ENCODE results near the gene HMGN3. TPM values are rescaled to one million over a fixed set of nuclear protein-coding genes. Genes with fewer than 3 reads are reported as not detected.

Gene HMGN3
- total RNA-seq, 3 donors from 2014 or later: 38.3 to 73.6 (median 61.1) TPM

- Histone ChIP-seq H3K36me3 (no peaks in the 10 kb centered on the region), H3K27me3 (no peaks in the 10 kb centered on the region), H3K4me3 (no peak overlapping the region), H3K27ac (no peak overlapping the region), H3K4me1 (no peaks in the 10 kb centered on the region), H3K9me3 (no peaks in the 10 kb centered on the region)
- TF ChIP-seq POLR2AphosphoS5 (IDR thresholded peaks at IDR 0.05) (no peak), CTCF (IDR thresholded peaks at IDR 0.05) (no peak), POLR2A (IDR thresholded peaks at IDR 0.05) (no peak)
- intact Hi-C loops (cut with DNase I; ENCODE audit: low total_unique reads): no loop called here
- DNase-seq (ENCODE audit: low spot score in 2 of 2): no peak
Measured at GRCh38 chr6:79226660-79227059, 7.8 kb downstream of the HMGN3 start.

GRCh38 chr6:79225717-79226599 lies 8.5 kb downstream of the HMGN3 start:
- Histone ChIP-seq H3K9me3 (no peaks in the 10 kb centered on the region), H3K27me3 (no peaks in the 10 kb centered on the region), H3K4me3 (no peak overlapping the region), H3K27ac (no peak overlapping the region), H3K4me1 (no peaks in the 10 kb centered on the region), H3K36me3 (no peaks in the 10 kb centered on the region)
- intact Hi-C loops (cut with DNase I; ENCODE audit: low total_unique reads): no loop called here
- DNase-seq (ENCODE audit: low spot score in 2 of 2): no peak
- no peak for TF ChIP-seq POLR2A (IDR thresholded peaks at IDR 0.05)
- TF ChIP-seq CTCF (IDR thresholded peaks at IDR 0.05): no peak
- no peak for TF ChIP-seq POLR2AphosphoS5 (IDR thresholded peaks at IDR 0.05)

- no peak for TF ChIP-seq POLR2A (IDR thresholded peaks at IDR 0.05)
- no peak for TF ChIP-seq POLR2AphosphoS5 (IDR thresholded peaks at IDR 0.05)
- no peak for TF ChIP-seq CTCF (IDR thresholded peaks at IDR 0.05)
- no peak for DNase-seq (ENCODE audit: low spot score in 2 of 2)
- no peaks in the 10 kb centered on the region for H3K9me3 ChIP-seq
- no peak overlapping the region for H3K27ac ChIP-seq
- H3K27me3 ChIP-seq: no peaks in the 10 kb centered on the region
- no peaks in the 10 kb centered on the region for H3K4me1 ChIP-seq
- H3K4me3 ChIP-seq: no peak overlapping the region
- no peaks in the 10 kb centered on the region for H3K36me3 ChIP-seq
- intact Hi-C loops (cut with DNase I; ENCODE audit: low total_unique reads): no loop called here
Measured at GRCh38 chr6:79223611-79224404, 10.7 kb downstream of the HMGN3 start.

GRCh38 chr6:79215213-79215824 lies 19.2 kb downstream of the HMGN3 start:
- Histone ChIP-seq H3K27me3 (no peaks in the 10 kb centered on the region), H3K4me3 (no peak overlapping the region), H3K9me3 (no peaks in the 10 kb centered on the region), H3K4me1 (no peaks in the 10 kb centered on the region), H3K27ac (no peak overlapping the region), H3K36me3 (no peaks in the 10 kb centered on the region)
- intact Hi-C loops (cut with DNase I; ENCODE audit: low total_unique reads): no loop called here
- DNase-seq (ENCODE audit: low spot score in 2 of 2): no peak
- TF ChIP-seq POLR2AphosphoS5 (IDR thresholded peaks at IDR 0.05) (no peak), CTCF (IDR thresholded peaks at IDR 0.05) (no peak), POLR2A (IDR thresholded peaks at IDR 0.05) (no peak)

Measured in breast epithelium (tissue), 4 donors.